ENCODE data around the gene MED26. TPM values are rescaled to one million over a fixed set of nuclear protein-coding genes. Genes with fewer than 3 reads are reported as not detected.

The MED26 gene
- total RNA-seq, 1 donor from 2014 or later: 2.6 TPM

- no peaks in the 10 kb centered on the region for H3K27me3 ChIP-seq (ENCODE audit: control insufficient read depth in 3 of 3, insufficient read depth in 3 of 3, low read length in 3 of 3)
- no peaks in the 10 kb centered on the region for H3K36me3 ChIP-seq (ENCODE audit: control insufficient read depth in 3 of 3, insufficient read depth in 3 of 3, low read length in 3 of 3)
- peak overlapping the region; percentile 14 for H3K27ac ChIP-seq (ENCODE audit: low read depth, low read length)
- peak overlapping the region in 2 of 3 donors; percentile 40 to 64 for H3K9ac ChIP-seq (ENCODE audit: low read depth in 1 of 3, low read length in 3 of 3)
- peaks cover 72 to 94% (median 88%) of the 10 kb centered on the region in 3 donors for H3K4me1 ChIP-seq (ENCODE audit: control insufficient read depth in 3 of 3, insufficient read depth in 3 of 3, low read length in 3 of 3)
- no peaks in the 10 kb centered on the region for H3K9me3 ChIP-seq (ENCODE audit: control insufficient read depth in 3 of 3, low read length in 3 of 3)
- peak overlapping the region; percentile 33 to 72 (median 49) for H3K4me3 ChIP-seq (ENCODE audit: low read length in 3 of 3)
Measured at GRCh38 chr19:16587833-16588823, 39.9 kb downstream of the MED26 start.

- Histone ChIP-seq H3K27me3 (ENCODE audit: control insufficient read depth in 3 of 3, insufficient read depth in 3 of 3, low read length in 3 of 3) (no peaks in the 10 kb centered on the region), H3K27ac (ENCODE audit: low read depth, low read length) (no peak overlapping the region), H3K4me1 (ENCODE audit: control insufficient read depth in 3 of 3, insufficient read depth in 3 of 3, low read length in 3 of 3) (peaks cover 78 to 94% (median 88%) of the 10 kb centered on the region in 3 donors), H3K36me3 (ENCODE audit: control insufficient read depth in 3 of 3, insufficient read depth in 3 of 3, low read length in 3 of 3) (no peaks in the 10 kb centered on the region), H3K4me3 (ENCODE audit: low read length in 3 of 3) (peak overlapping the region; percentile 5 to 72 (median 49)), H3K9me3 (ENCODE audit: control insufficient read depth in 3 of 3, low read length in 3 of 3) (no peaks in the 10 kb centered on the region), H3K9ac (ENCODE audit: low read depth in 1 of 3, low read length in 3 of 3) (peak overlapping the region in 2 of 3 donors; percentile 12 to 64)
Measured at GRCh38 chr19:16586991-16587832, 40.8 kb downstream of the MED26 start.

- H3K27ac ChIP-seq (ENCODE audit: low read depth, low read length): peak overlapping the region; percentile 88
- H3K9me3 ChIP-seq (ENCODE audit: control insufficient read depth in 3 of 3, low read length in 3 of 3): no peaks in the 10 kb centered on the region
- no peak overlapping the region for H3K4me3 ChIP-seq (ENCODE audit: low read length in 3 of 3)
- H3K9ac ChIP-seq (ENCODE audit: low read depth in 1 of 3, low read length in 3 of 3): peak overlapping the region in 2 of 3 donors; percentile 40 to 43
- H3K4me1 ChIP-seq (ENCODE audit: control insufficient read depth in 3 of 3, insufficient read depth in 3 of 3, low read length in 3 of 3): peaks cover 78 to 94% (median 92%) of the 10 kb centered on the region in 3 donors
- no peaks in the 10 kb centered on the region for H3K27me3 ChIP-seq (ENCODE audit: control insufficient read depth in 3 of 3, insufficient read depth in 3 of 3, low read length in 3 of 3)
- no peaks in the 10 kb centered on the region for H3K36me3 ChIP-seq (ENCODE audit: control insufficient read depth in 3 of 3, insufficient read depth in 3 of 3, low read length in 3 of 3)
Measured at GRCh38 chr19:16586477-16586871, 41.5 kb downstream of the MED26 start.

GRCh38 chr19:16585808-16586476 is 42.1 kb downstream of the MED26 start:
- Histone ChIP-seq H3K27me3 (ENCODE audit: control insufficient read depth in 3 of 3, insufficient read depth in 3 of 3, low read length in 3 of 3) (no peaks in the 10 kb centered on the region), H3K36me3 (ENCODE audit: control insufficient read depth in 3 of 3, insufficient read depth in 3 of 3, low read length in 3 of 3) (no peaks in the 10 kb centered on the region), H3K4me1 (ENCODE audit: control insufficient read depth in 3 of 3, insufficient read depth in 3 of 3, low read length in 3 of 3) (peaks cover 83 to 95% (median 92%) of the 10 kb centered on the region in 3 donors), H3K27ac (ENCODE audit: low read depth, low read length) (peak overlapping the region; percentile 88), H3K9me3 (ENCODE audit: control insufficient read depth in 3 of 3, low read length in 3 of 3) (no peaks in the 10 kb centered on the region), H3K4me3 (ENCODE audit: low read length in 3 of 3) (no peak overlapping the region), H3K9ac (ENCODE audit: low read depth in 1 of 3, low read length in 3 of 3) (peak overlapping the region; percentile 57 to 64 (median 58))

GRCh38 chr19:16585094-16585801 is 42.8 kb downstream of the MED26 start:
- H3K27me3 ChIP-seq (ENCODE audit: control insufficient read depth in 3 of 3, insufficient read depth in 3 of 3, low read length in 3 of 3): no peaks in the 10 kb centered on the region
- H3K9me3 ChIP-seq (ENCODE audit: control insufficient read depth in 3 of 3, low read length in 3 of 3): no peaks in the 10 kb centered on the region
- H3K9ac ChIP-seq (ENCODE audit: low read depth in 1 of 3, low read length in 3 of 3): peak overlapping the region; percentile 57 to 64 (median 58)
- H3K4me3 ChIP-seq (ENCODE audit: low read length in 3 of 3): no peak overlapping the region
- H3K27ac ChIP-seq (ENCODE audit: low read depth, low read length): peak overlapping the region; percentile 88
- H3K36me3 ChIP-seq (ENCODE audit: control insufficient read depth in 3 of 3, insufficient read depth in 3 of 3, low read length in 3 of 3): no peaks in the 10 kb centered on the region
- peaks cover 89 to 98% (median 97%) of the 10 kb centered on the region in 3 donors for H3K4me1 ChIP-seq (ENCODE audit: control insufficient read depth in 3 of 3, insufficient read depth in 3 of 3, low read length in 3 of 3)

- H3K4me1 ChIP-seq (ENCODE audit: control insufficient read depth in 3 of 3, insufficient read depth in 3 of 3, low read length in 3 of 3): peaks cover 93 to 97% (median 96%) of the 10 kb centered on the region in 3 donors
- H3K27me3 ChIP-seq (ENCODE audit: control insufficient read depth in 3 of 3, insufficient read depth in 3 of 3, low read length in 3 of 3): no peaks in the 10 kb centered on the region
- H3K9me3 ChIP-seq (ENCODE audit: control insufficient read depth in 3 of 3, low read length in 3 of 3): no peaks in the 10 kb centered on the region
- H3K9ac ChIP-seq (ENCODE audit: low read depth in 1 of 3, low read length in 3 of 3): peak overlapping the region; percentile 58 to 66 (median 65)
- H3K4me3 ChIP-seq (ENCODE audit: low read length in 3 of 3): peak overlapping the region; percentile 56 to 58 (median 58)
- peaks cover 0 to 3% (median 0%) of the 10 kb centered on the region in 3 donors for H3K36me3 ChIP-seq (ENCODE audit: control insufficient read depth in 3 of 3, insufficient read depth in 3 of 3, low read length in 3 of 3)
- H3K27ac ChIP-seq (ENCODE audit: low read depth, low read length): peak overlapping the region; percentile 88
Measured at GRCh38 chr19:16584248-16585093, 43.5 kb downstream of the MED26 start.

- peaks cover 6 to 12% (median 10%) of the 10 kb centered on the region in 3 donors for H3K36me3 ChIP-seq (ENCODE audit: control insufficient read depth in 3 of 3, insufficient read depth in 3 of 3, low read length in 3 of 3)
- H3K27me3 ChIP-seq (ENCODE audit: control insufficient read depth in 3 of 3, insufficient read depth in 3 of 3, low read length in 3 of 3): no peaks in the 10 kb centered on the region
- H3K4me3 ChIP-seq (ENCODE audit: low read length in 3 of 3): peak overlapping the region in 1 of 3 donors; percentile 22
- H3K9me3 ChIP-seq (ENCODE audit: control insufficient read depth in 3 of 3, low read length in 3 of 3): no peaks in the 10 kb centered on the region
- H3K27ac ChIP-seq (ENCODE audit: low read depth, low read length): peak overlapping the region; percentile 88
- H3K9ac ChIP-seq (ENCODE audit: low read depth in 1 of 3, low read length in 3 of 3): peak overlapping the region; percentile 43 to 80 (median 54)
- H3K4me1 ChIP-seq (ENCODE audit: control insufficient read depth in 3 of 3, insufficient read depth in 3 of 3, low read length in 3 of 3): peaks cover 80 to 92% (median 84%) of the 10 kb centered on the region in 3 donors
Measured at GRCh38 chr19:16582486-16583261, 45.3 kb downstream of the MED26 start.

GRCh38 chr19:16581971-16582343 is 46.0 kb downstream of the MED26 start:
- H3K27me3 ChIP-seq (ENCODE audit: control insufficient read depth in 3 of 3, insufficient read depth in 3 of 3, low read length in 3 of 3): no peaks in the 10 kb centered on the region
- H3K4me1 ChIP-seq (ENCODE audit: control insufficient read depth in 3 of 3, insufficient read depth in 3 of 3, low read length in 3 of 3): peaks cover 76 to 90% (median 81%) of the 10 kb centered on the region in 3 donors
- H3K9me3 ChIP-seq (ENCODE audit: control insufficient read depth in 3 of 3, low read length in 3 of 3): no peaks in the 10 kb centered on the region
- peak overlapping the region; percentile 88 for H3K27ac ChIP-seq (ENCODE audit: low read depth, low read length)
- H3K4me3 ChIP-seq (ENCODE audit: low read length in 3 of 3): peak overlapping the region in 2 of 3 donors; percentile 42 to 45
- H3K36me3 ChIP-seq (ENCODE audit: control insufficient read depth in 3 of 3, insufficient read depth in 3 of 3, low read length in 3 of 3): peaks cover 10 to 13% (median 12%) of the 10 kb centered on the region in 3 donors
- H3K9ac ChIP-seq (ENCODE audit: low read depth in 1 of 3, low read length in 3 of 3): peak overlapping the region; percentile 48 to 80 (median 54)
